LHCN-M2 (cell line): Measurements from ENCODE around the gene FBXW7. TPM values are rescaled to one million over a fixed set of nuclear protein-coding genes. Genes with fewer than 3 reads are reported as not detected.

ENCODE experiments used
- DNase-seq: peaks from one replicate; pipeline ENCODE4 v3.0.0-alpha.2; 2012; ENCODE audit warnings: low read depth
- total RNA-seq: library from RNA; depleted of rRNA; stranded (reverse); fragments of >200 nt; gene quantifications from 2 replicates; pipeline ENCODE4 v1.2.3, GENCODE V29; 2014

Gene FBXW7
- total RNA-seq, 1 experiment from 2014 or later = 20.1 TPM

DNA sequence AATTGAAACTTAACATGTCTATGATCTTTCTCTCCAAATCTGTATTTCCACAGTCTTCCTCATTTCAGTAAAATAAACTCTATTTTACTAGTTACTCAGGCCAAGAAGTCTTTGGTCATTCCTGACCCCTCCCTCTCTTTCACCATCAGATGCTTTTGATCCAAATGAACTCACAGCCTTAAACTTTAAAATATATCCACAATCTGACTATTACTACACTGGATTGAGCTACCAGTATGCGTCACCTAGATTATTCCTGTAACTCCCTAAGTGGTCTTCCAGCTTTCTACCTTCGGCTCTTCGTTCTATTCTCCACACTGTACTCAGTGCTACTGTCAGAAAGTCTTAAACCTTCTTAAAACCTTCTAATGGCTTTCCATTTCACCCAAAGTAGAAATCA lies 195.1 kb downstream of the FBXW7 start:
- no peak for DNase-seq

- DNase-seq = no peak
Observed at GRCh38 chr4:152339576-152339975, 196.3 kb downstream of the FBXW7 start.

DNA sequence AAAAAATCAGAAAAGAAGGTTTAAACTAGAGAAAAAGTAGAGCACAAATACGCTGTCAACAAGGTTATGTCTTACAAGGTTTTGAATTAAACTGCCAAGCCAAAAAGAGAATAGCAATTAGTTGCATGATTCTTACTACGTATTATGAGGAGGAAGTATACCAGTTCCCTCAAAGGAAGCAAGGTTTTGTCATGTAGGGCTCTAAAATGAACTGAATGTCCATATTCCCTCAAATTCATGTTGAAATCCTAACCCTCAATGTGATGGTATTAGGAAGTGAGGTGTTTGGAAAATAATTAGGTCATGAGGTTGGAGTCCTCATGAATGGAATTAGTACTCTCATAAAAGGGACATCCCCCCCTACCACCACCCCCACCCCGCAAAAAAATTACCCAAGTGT lies 201.0 kb downstream of the FBXW7 start:
- no peak for DNase-seq

GRCh38 chr4:152331042-152331441 lies 204.8 kb downstream of the FBXW7 start:
- DNase-seq = no peak

DNA sequence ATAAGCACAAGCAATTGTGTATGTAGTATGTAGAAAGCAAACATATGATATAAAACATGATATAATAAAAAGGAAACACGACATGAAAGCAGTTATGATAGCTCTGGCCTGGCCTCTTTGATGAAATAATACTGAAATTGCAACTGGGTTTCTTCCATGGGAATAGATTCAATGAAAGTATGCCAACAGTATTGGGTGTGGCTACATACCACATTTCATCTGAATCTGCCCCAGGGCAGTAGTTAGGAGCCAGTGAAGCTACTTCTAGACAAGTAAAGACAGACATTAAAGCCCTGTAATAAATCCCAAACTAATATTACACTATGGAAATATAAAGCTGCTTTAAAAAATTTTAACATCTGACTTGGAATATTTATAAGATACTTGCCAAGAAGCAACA lies 207.3 kb downstream of the FBXW7 start:
- no peak for DNase-seq

GRCh38 chr4:152327606-152328453 lies 208.1 kb downstream of the FBXW7 start:
- DNase-seq = no peak

DNA sequence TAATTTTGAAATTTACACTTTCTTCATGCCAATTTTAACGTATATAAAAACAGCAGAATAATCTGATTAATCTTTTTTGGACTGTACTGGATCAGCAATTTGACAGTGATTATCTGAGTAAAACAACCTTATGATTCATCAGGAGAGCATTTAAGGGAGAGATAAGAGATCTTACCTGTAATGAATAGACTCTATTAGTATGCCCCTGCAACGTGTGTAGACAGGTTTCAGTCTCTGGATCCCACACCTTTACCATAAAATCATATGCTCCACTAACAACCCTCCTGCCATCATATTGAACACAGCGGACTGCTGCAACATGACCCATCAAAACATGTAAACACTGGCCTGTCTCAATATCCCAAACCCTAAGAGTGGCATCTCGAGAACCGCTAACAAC lies 210.1 kb downstream of the FBXW7 start:
- DNase-seq = no peak

DNA sequence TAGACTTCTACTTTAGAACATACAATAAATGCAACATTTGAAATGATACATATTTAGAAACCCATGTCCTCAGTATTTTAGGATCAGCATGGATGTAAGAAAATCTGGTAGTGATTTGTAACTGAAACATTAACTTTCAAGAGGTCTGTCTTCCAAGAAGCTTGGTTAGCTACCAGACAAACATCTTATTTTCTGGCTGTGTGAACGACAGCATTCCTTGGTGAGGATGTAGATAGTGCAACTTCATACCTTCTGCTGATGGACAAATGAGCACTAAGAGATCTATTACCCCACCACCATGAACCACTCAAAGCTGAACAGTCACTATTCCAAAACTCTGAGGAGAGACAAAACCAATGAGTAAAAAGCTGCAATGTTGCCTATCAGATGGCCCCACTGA lies 212.7 kb downstream of the FBXW7 start:
- no peak for DNase-seq

- DNase-seq = no peak
Observed at GRCh38 chr4:152322656-152323055, 213.2 kb downstream of the FBXW7 start.

- no peak for DNase-seq
Observed at GRCh38 chr4:152321923-152322322, 214.0 kb downstream of the FBXW7 start.

DNA sequence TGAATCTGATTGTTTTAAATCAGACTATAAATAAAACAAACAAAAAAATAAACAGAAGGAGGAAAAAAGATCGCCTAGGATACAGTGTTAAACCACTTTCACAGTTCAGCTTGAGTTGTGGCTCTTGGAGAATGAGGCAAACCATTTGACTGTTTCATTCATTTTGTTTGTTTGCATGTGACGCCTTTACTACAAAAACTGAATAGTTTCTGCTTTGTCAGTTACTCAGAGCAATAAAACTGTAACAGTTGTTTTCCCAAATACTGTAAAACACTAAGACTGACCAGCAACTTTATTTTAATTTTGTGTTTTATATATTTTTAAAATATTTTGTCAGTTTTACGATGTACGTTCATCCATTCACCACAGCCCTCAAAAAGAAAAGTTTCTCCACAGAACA lies 214.5 kb downstream of the FBXW7 start:
- DNase-seq = no peak

DNA sequence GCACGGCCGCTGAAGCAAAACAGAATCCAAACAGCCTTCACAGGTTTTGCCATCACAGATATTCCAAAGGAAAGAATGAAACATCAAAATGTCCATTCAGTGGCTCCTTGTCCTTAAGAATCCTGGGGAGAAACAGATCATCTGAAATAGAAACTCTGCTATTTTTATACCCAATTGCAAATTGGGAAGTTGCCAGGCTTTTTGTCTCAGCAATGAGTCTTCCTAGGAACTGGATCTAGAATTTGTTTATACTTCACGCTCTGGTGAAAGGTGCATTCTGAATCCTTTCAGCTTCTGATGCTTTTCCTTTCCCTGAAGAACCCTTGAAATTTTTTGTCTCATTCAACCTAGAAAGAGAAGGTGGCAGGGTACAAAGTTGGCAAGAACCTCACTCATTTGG lies 218.9 kb downstream of the FBXW7 start:
- DNase-seq = peak; percentile 25

- peak; percentile 68 for DNase-seq
Observed at GRCh38 chr4:152310257-152310656, 225.6 kb downstream of the FBXW7 start.

DNA sequence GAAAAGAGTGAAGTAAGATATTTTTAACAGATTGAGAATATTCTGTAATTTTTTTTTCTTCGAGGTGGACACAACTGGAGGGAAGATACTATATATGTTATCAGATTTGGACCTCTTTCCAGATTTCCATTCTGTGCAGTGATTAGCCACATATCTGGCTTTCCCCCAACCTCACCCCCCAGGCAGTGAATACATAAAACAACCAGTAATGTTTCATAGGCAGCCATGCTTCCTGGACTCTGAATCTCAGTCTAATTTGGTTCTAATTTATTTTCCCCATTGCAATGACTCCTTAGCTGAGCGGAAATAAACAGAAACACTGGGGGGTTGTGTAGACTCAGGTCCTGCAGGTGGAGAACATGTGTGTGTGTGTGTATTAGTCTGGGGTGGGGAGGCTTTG lies 226.5 kb downstream of the FBXW7 start:
- no peak for DNase-seq

DNA sequence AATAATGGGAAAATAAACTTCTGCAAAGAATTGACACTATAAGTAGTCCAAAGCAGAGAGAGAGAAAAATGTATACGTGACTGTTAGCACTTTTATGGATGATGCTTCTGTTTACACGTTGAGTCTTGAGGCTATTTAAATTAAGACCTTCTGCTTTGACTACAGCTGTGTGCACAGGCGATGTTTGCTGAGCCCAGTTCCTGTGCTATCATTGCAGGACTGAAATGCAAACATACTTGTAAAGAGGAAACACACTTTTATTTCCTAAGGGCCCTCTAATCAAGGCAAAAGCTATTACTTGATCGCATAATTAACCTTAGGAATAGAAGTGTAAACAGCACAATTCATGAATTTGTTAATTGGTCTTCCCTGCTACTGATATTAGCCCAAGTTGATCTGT lies 226.9 kb downstream of the FBXW7 start:
- DNase-seq = no peak

- DNase-seq = no peak
Observed at GRCh38 chr4:152307669-152308068, 228.2 kb downstream of the FBXW7 start.

DNA sequence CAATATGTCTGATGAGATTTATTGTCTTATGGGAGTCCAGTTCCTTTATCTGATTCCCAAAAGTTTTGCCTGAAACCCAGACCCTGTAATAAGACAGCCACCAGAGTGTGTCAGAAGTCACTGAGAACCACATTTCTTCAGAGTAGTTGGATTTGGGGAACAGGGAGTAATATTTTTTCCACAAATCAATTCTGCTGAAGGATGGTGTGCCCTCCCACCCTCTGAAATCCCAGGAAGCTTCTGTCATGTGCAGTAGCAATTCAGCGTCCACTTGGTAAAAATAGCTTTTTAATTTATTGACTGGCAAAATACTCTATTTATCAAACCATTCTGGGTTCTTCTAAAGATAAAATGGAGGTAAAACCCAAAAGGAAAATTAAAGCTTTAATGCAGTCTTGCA lies 229.4 kb downstream of the FBXW7 start:
- DNase-seq = no peak

- DNase-seq = no peak
Observed at GRCh38 chr4:152304220-152304619, 231.7 kb downstream of the FBXW7 start.

- DNase-seq = no peak
Observed at GRCh38 chr4:152301381-152301780, 234.5 kb downstream of the FBXW7 start.

DNA sequence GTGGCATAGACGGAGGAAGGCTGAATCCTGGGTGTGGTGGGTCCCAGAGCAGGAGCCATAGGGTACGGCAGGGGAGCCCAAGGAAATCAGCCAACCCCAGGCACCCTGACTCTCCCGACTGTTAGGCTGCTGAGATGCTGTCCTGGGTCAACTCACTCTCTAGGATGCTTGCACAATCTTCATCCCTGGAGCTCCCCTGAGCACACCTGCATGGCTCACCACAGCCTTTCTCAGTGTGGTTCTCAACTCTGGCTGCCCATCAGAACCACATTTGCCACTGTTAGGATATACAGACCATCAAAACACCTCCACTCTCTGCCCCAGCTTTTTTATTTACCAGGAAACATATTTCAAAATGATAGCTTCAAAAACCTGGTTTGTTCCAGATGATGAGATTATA lies 236.3 kb downstream of the FBXW7 start:
- DNase-seq = no peak

DNA sequence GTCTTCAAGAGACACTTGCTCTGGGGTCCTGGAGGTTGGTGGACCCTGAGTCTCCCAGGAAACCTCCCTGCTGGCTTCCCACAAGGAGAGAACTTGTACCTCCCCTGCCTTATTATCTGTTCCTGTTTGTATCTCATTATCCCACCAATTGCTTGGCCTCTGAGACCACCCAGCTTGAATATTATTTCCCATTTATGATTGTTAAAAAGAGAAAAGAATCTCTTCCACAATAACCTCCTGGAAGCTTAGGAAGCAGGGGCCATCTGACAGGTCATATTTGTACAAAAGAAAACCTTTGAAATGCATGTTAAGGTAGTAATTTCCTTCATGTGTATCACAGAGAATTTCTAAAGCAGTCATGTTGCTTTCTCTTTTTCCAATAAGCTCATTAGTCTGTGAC lies 239.5 kb downstream of the FBXW7 start:
- no peak for DNase-seq

DNA sequence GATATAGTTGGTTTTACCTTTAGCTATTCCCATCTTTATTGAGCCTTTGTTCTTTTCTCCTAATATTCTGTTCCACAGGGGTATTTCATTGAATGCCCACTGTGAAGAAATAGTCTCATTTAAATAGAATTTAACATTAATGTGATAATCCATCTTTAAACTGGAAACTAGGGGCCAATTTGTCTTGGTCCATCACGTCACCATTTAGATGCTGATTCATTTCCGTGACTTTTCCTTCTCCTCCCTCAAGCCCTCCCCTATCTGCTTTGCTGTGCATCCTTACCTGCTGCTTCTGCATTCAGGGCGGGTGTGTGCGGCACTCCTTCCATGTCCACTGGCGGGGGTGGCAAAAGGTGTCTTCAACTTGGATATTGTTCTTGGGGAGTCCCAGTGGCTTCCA lies 241.1 kb downstream of the FBXW7 start:
- no peak for DNase-seq

- no peak for DNase-seq
Observed at GRCh38 chr4:152294331-152294730, 241.6 kb downstream of the FBXW7 start.

GRCh38 chr4:152293527-152293926 lies 242.4 kb downstream of the FBXW7 start:
- no peak for DNase-seq
